Endothelial cell of umbilical vein (primary cell): ENCODE data around the gene MACROD2. TPM values are rescaled to one million over a fixed set of nuclear protein-coding genes. Genes with fewer than 3 reads are reported as not detected.

Experiments
- BruUV-seq: library from RNA; stranded (reverse); fragments of 400-500 nt; replicated peaks from 2 replicates; lab custom pipeline; 2021; lab: Mats Ljungman, UMichigan
- CTCF ChIA-PET: fragments of 300-600, 350-600 bp; sonication (Branson Sonifier 250); formaldehyde crosslinking; loops from one replicate; lab custom pipeline; 2021; ENCODE audit warnings: antibody characterized with exemption, inconsistent platforms; lab: Charles Lee
- POLR2A ChIA-PET: fragments of 300-600, 350-600 bp; sonication (Branson Sonifier 250); formaldehyde crosslinking; loops from one replicate; lab custom pipeline; 2021; ENCODE audit warnings: antibody characterized with exemption, inconsistent platforms; lab: Charles Lee
- DNase-seq: peaks from one replicate; pipeline ENCODE4 v3.0.0-alpha.2; 2011; ENCODE audit warnings: low read depth, low spot score
- FAIRE-seq: peaks from 2 replicates; lab custom pipeline; 2011; peaks lifted over from hg19 to GRCh38; lab: Jason Lieb, UNC
- H2AFZ ChIP-seq: 2 replicates; pipeline ENCODE4 v1.6.0; 2012; ENCODE audit warnings: low read depth, low read length, control low read depth, inconsistent platforms
- H3K27ac ChIP-seq: 2 replicates; pipeline ENCODE4 v1.5.1; 2011; ENCODE audit warnings: low read depth, mild to moderate bottlenecking, control low read depth, low read length, moderate library complexity; ENCODE audit not compliant: insufficient read depth
- H3K27me3 ChIP-seq, 2 experiments: 2 replicates each; pipeline versions ENCODE4 v1.6.0 to v1.6.1; 2011; ENCODE audit warnings: low read length in 2 of 2, mixed read lengths in 1 of 2; ENCODE audit not compliant: control insufficient read depth in 2 of 2, insufficient read depth in 2 of 2
- H3K36me3 ChIP-seq, 2 experiments: 2 replicates in 1 of 2; 3 replicates in 1 of 2; pipeline ENCODE4 v1.5.1; 2011; ENCODE audit warnings: low read length in 2 of 2, mild to moderate bottlenecking in 1 of 2, moderate library complexity in 1 of 2; ENCODE audit not compliant: control insufficient read depth in 2 of 2, insufficient read depth in 2 of 2; ENCODE audit errors: extremely low read depth in 1 of 2
- H3K4me1 ChIP-seq: 3 replicates; pipeline ENCODE4 v1.5.1; 2011; ENCODE audit warnings: mild to moderate bottlenecking, low read length; ENCODE audit not compliant: control insufficient read depth, insufficient read depth; ENCODE audit errors: extremely low read depth
- H3K4me2 ChIP-seq: 2 replicates; pipeline ENCODE4 v1.6.1; 2011; ENCODE audit warnings: low read length, control low read depth, mixed read lengths; ENCODE audit not compliant: insufficient read depth
- H3K4me3 ChIP-seq, 3 experiments: fragments of 200-600 bp in 1 of 3; sonication (generic), shearing (Covaris generic) in 1 of 3; replicated peaks in 1 of 3; 2 replicates each; pipeline ENCODE4 v1.5.1; 2011 to 2016; ENCODE audit warnings: control low read depth in 3 of 3, low read length in 3 of 3, mild to moderate bottlenecking in 2 of 3, inconsistent platforms in 1 of 3, low read depth in 1 of 3, moderate library complexity in 1 of 3; ENCODE audit not compliant: insufficient read depth in 1 of 3
- H3K79me2 ChIP-seq: 2 replicates; pipeline ENCODE4 v1.6.0; 2012; ENCODE audit warnings: low read length, inconsistent platforms; ENCODE audit not compliant: control insufficient read depth, insufficient read depth
- H3K9ac ChIP-seq: replicated peaks from 2 replicates; pipeline ENCODE3; 2011; ENCODE audit warnings: low read length, control low read depth; ENCODE audit not compliant: insufficient read depth; ENCODE audit errors: extremely low read depth
- H3K9me1 ChIP-seq: replicated peaks from 3 replicates; pipeline ENCODE4 v1.6.0; 2011; ENCODE audit warnings: mild to moderate bottlenecking, low read length; ENCODE audit not compliant: control insufficient read depth, insufficient read depth; ENCODE audit errors: extremely low read depth
- H3K9me3 ChIP-seq: replicated peaks from 2 replicates; pipeline ENCODE4 v1.5.1; 2012; ENCODE audit warnings: low read length, inconsistent platforms; ENCODE audit not compliant: control insufficient read depth, insufficient read depth
- H4K20me1 ChIP-seq: replicated peaks from 2 replicates; pipeline ENCODE3; 2011; ENCODE audit warnings: mild to moderate bottlenecking, low read length; ENCODE audit not compliant: control insufficient read depth, insufficient read depth; ENCODE audit errors: extremely low read depth
- EZH2 ChIP-seq: IDR thresholded peaks from 2 replicates; pipeline ENCODE4 v1.6.1; 2012; ENCODE audit warnings: borderline replicate concordance, low read depth, mild to moderate bottlenecking, moderate library complexity, low read length, inconsistent platforms; ENCODE audit not compliant: severe bottlenecking
- FOS ChIP-seq: IDR thresholded peaks from 2 replicates; pipeline ENCODE4 v1.6.1; 2011; ENCODE audit warnings: mild to moderate bottlenecking, low read length, moderate library complexity, borderline replicate concordance; ENCODE audit not compliant: insufficient read depth
- GATA2 ChIP-seq: IDR thresholded peaks from 2 replicates; pipeline ENCODE4 v1.7.0; 2011; ENCODE audit warnings: low read depth, mild to moderate bottlenecking, moderate library complexity, mixed read lengths, low read length; ENCODE audit not compliant: insufficient read length, insufficient read depth
- JUN ChIP-seq: IDR thresholded peaks from 2 replicates; pipeline ENCODE4 v1.6.1; 2011; ENCODE audit warnings: borderline replicate concordance, low read depth; ENCODE audit not compliant: insufficient read length, insufficient read depth
- MYC ChIP-seq: IDR thresholded peaks from one replicate; pipeline ENCODE4 v1.6.1; 2011; ENCODE audit warnings: mild to moderate bottlenecking, low read depth, low read length
- POLR2A ChIP-seq: IDR thresholded peaks from 2 replicates; pipeline ENCODE4 v1.6.1; 2012; ENCODE audit warnings: low read depth, mild to moderate bottlenecking, control low read depth, low read length
- POLR2AphosphoS5 ChIP-seq: IDR thresholded peaks from 2 replicates; pipeline ENCODE4 v1.6.1; 2012; ENCODE audit warnings: low read depth, mild to moderate bottlenecking, control low read depth, low read length, moderate library complexity; ENCODE audit not compliant: insufficient read depth
- dilution Hi-C: fragments of 300-500 bp; cut with MboI; formaldehyde crosslinking; loops from one replicate; pipeline ENCODE4 v1.15.0; 2019; ENCODE audit warnings: low sequenced_read_pairs; ENCODE audit not compliant: extremely low pct_ligation_motif_present
- intact Hi-C: fragments of 100-400 bp; cut with micrococcal nuclease; formaldehyde crosslinking; loops from one replicate; pipeline ENCODE4 v1.10.0; 2022
- polyA plus RNA-seq, 4 experiments: library from polyadenylated mRNA; depleted of rRNA in 3 of 4; stranded (reverse) in 3 of 4; unstranded in 1 of 4; fragments of >200 nt; gene quantifications; 2 replicates each; pipeline versions ENCODE4 v1.2.1 to v1.2.3, GENCODE V29; 2011 to 2012; ENCODE audit warnings: missing spikeins in 1 of 4
- total RNA-seq: library from RNA; stranded (reverse); gene quantifications from 2 replicates; pipeline ENCODE4 v1.2.3, GENCODE V29; 2021
- TF ChIP-seq, protein P1 (sequence below): IDR thresholded peaks from 2 replicates; pipeline ENCODE4 v1.6.1; 2011; ENCODE audit not compliant: insufficient read depth, insufficient read length
- TF ChIP-seq, protein P2 (sequence below), 2 donors: IDR thresholded peaks; 1 replicate in 1 of 2; 2 replicates in 1 of 2; pipeline ENCODE4 v1.5.1; 2011; ENCODE audit warnings: low read length in 2 of 2, mild to moderate bottlenecking in 2 of 2, moderate library complexity in 2 of 2, control low read depth in 1 of 2, inconsistent platforms in 1 of 2, low read depth in 1 of 2; ENCODE audit not compliant: insufficient read depth in 1 of 2; ENCODE audit errors: extremely low read depth in 1 of 2

The MACROD2 gene
- total and polyA plus RNA-seq, 2 donors (not counting 3 experiments of a cell fraction or from before 2014, with no cell fraction given), result 0.11 to 0.73 TPM

DNA sequence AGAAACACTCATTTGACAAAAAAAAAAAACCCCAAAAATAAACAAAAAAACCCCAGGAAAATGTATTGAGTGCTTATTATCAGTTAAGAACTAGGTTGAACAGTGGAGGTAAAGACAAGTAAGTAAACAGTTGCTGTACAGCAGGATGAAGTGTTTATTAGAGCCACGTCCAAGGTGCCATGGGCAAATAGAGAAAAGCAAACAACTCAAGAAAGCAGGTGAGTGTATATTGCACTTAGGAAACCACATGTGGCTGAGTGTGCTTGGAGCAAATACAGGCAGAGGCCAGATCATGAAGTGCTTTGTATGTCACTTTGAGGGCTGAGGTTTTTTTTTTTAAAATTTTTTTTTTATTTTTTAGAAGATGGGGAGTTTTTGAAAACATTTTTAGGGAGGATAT is 98.3 kb downstream of the MACROD2 start:
- CTCF ChIA-PET, result no interaction called here

DNA sequence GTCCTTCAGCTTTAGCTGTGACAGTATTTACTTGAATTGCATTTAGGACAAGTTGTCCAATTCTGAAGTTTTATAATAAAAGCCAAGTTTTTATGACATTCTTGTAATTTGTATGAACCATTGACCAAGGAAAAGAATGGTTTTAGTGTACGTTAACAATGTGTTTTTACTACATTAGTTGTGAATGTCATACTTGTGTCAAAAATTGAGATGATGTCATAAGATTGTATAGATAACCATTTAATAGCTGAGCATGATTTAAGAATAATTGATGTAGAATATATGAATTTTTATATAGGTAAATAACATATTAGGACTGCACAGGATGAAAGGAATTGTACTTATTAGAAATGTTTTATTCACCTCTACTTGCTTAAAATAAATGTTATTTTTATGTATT is 102.9 kb downstream of the MACROD2 start:
- Histone ChIP-seq H3K9me3 (no peaks in the 10 kb centered on the region), H3K27me3 (no peaks in the 10 kb centered on the region), H4K20me1 (no peaks in the 10 kb centered on the region), H3K4me1 (no peaks in the 10 kb centered on the region), H3K27ac (no peak overlapping the region), H3K36me3 (no peaks in the 10 kb centered on the region), H3K4me2 (no peak overlapping the region), H3K4me3 (no peak overlapping the region), H3K9ac (no peak overlapping the region), H2AFZ (no peak overlapping the region), H3K9me1 (no peaks in the 10 kb centered on the region), H3K79me2 (no peaks in the 10 kb centered on the region)
- no peak for FAIRE-seq
- TF ChIP-seq POLR2AphosphoS5, result no peak
- no peak for TF ChIP-seq EZH2
- TF ChIP-seq, protein P1, sequence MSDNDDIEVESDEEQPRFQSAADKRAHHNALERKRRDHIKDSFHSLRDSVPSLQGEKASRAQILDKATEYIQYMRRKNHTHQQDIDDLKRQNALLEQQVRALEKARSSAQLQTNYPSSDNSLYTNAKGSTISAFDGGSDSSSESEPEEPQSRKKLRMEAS, result no peak
- TF ChIP-seq, protein P2, sequence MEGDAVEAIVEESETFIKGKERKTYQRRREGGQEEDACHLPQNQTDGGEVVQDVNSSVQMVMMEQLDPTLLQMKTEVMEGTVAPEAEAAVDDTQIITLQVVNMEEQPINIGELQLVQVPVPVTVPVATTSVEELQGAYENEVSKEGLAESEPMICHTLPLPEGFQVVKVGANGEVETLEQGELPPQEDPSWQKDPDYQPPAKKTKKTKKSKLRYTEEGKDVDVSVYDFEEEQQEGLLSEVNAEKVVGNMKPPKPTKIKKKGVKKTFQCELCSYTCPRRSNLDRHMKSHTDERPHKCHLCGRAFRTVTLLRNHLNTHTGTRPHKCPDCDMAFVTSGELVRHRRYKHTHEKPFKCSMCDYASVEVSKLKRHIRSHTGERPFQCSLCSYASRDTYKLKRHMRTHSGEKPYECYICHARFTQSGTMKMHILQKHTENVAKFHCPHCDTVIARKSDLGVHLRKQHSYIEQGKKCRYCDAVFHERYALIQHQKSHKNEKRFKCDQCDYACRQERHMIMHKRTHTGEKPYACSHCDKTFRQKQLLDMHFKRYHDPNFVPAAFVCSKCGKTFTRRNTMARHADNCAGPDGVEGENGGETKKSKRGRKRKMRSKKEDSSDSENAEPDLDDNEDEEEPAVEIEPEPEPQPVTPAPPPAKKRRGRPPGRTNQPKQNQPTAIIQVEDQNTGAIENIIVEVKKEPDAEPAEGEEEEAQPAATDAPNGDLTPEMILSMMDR (IDR thresholded peaks at IDR 0.05; ENCODE audit: extremely low read depth in 1 of 2, insufficient read depth in 1 of 2, low read depth in 1 of 2, low read length in 2 of 2), result no peak
- TF ChIP-seq MYC, result no peak
- no peak for TF ChIP-seq FOS
- TF ChIP-seq JUN, result no peak
- no peak for TF ChIP-seq GATA2
- TF ChIP-seq POLR2A, result no peak
- DNase-seq, result no peak
- dilution Hi-C loops, result no loop called here
- ChIA-PET POLR2A (no interaction called here), CTCF (no interaction called here)
- intact Hi-C loops, result no loop called here
- BruUV-seq, result no TSS peak

More for the DNA sequence above, 98.3 kb downstream of the MACROD2 start:
- intact Hi-C loops, result no loop called here
- DNase-seq, result no peak
- no peak overlapping the region for H3K27ac ChIP-seq
- H3K79me2 ChIP-seq, result no peaks in the 10 kb centered on the region
- no TSS peak for BruUV-seq
- POLR2A ChIA-PET, result no interaction called here
- H3K9me1 ChIP-seq, result no peaks in the 10 kb centered on the region
- H2AFZ ChIP-seq, result no peak overlapping the region
- TF ChIP-seq FOS, result no peak
- TF ChIP-seq JUN, result no peak
- TF ChIP-seq, protein P2 (IDR thresholded peaks at IDR 0.05; ENCODE audit: extremely low read depth in 1 of 2, insufficient read depth in 1 of 2, low read depth in 1 of 2, low read length in 2 of 2), result no peak
- dilution Hi-C loops, result no loop called here
- H4K20me1 ChIP-seq, result no peaks in the 10 kb centered on the region
- H3K9me3 ChIP-seq, result no peaks in the 10 kb centered on the region
- H3K4me3 ChIP-seq, result no peak overlapping the region
- no peaks in the 10 kb centered on the region for H3K36me3 ChIP-seq
- H3K27me3 ChIP-seq, result no peaks in the 10 kb centered on the region
- H3K9ac ChIP-seq, result no peak overlapping the region
- no peaks in the 10 kb centered on the region for H3K4me1 ChIP-seq
- no peak overlapping the region for H3K4me2 ChIP-seq
- FAIRE-seq, result no peak
